Choroid plexus epithelial cell (primary cell): ENCODE data around the gene LYSMD3.
A peak's percentile ranks its signal among the peaks of the same experiment; 100 is the strongest.

Experiments
- DNase-seq: peaks from one replicate; pipeline ENCODE4 v3.0.0-alpha.2; 2010; ENCODE audit warnings: low read depth
- H3K4me3 ChIP-seq: 2 replicates; pipeline ENCODE4 v1.5.1; 2011; ENCODE audit warnings: low read depth, mild to moderate bottlenecking, control low read depth, low read length, moderate library complexity
- TF ChIP-seq, protein P1 (sequence below): conservative IDR thresholded peaks from 2 replicates; pipeline ENCODE4 v1.5.1; 2011; ENCODE audit warnings: low read depth, mild to moderate bottlenecking, control low read depth, inconsistent platforms, low read length, moderate library complexity

Gene LYSMD3

DNA sequence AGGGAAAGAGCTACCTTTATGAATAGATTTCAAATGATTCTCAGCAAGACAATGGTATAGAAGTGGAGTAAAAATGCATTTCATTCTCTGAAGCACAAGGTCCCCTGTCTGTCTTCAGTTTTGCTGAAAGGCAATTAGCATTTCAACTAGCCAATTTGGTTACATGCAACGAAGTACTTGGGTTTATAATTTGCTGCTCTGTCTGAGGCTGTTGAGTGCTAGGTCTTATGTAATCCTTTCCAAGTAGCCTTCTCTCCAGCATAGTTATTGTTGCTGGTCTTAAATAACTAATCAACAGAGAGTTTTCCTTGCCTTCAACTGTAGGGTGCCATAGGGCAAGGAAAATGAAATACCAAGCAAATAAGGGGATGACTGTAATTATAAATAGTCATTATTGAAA, 33.7 kb upstream of the LYSMD3 start:
- TF ChIP-seq, protein P1, sequence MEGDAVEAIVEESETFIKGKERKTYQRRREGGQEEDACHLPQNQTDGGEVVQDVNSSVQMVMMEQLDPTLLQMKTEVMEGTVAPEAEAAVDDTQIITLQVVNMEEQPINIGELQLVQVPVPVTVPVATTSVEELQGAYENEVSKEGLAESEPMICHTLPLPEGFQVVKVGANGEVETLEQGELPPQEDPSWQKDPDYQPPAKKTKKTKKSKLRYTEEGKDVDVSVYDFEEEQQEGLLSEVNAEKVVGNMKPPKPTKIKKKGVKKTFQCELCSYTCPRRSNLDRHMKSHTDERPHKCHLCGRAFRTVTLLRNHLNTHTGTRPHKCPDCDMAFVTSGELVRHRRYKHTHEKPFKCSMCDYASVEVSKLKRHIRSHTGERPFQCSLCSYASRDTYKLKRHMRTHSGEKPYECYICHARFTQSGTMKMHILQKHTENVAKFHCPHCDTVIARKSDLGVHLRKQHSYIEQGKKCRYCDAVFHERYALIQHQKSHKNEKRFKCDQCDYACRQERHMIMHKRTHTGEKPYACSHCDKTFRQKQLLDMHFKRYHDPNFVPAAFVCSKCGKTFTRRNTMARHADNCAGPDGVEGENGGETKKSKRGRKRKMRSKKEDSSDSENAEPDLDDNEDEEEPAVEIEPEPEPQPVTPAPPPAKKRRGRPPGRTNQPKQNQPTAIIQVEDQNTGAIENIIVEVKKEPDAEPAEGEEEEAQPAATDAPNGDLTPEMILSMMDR = no peak
- no peak overlapping the region for H3K4me3 ChIP-seq
- no peak for DNase-seq

DNA sequence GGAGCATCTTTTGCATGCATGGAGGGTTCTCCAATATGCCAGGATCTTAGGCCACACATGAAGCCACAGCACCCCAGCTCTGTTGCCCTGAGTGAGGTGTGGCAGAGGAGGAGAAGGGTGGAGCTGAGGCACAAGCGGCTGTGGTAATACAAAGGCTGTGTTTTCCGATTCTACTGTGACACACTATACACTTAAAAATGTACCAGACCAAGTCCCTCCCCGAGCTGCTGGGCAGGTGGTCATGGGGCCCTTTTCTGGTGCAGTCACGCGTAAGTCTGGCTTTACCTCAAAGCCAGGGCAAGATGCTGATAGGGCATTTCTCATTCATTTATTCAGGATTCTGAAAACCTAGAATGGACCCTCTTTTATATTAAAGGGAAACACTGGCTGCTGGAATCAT, 33.0 kb upstream of the LYSMD3 start:
- no peak for DNase-seq

DNA sequence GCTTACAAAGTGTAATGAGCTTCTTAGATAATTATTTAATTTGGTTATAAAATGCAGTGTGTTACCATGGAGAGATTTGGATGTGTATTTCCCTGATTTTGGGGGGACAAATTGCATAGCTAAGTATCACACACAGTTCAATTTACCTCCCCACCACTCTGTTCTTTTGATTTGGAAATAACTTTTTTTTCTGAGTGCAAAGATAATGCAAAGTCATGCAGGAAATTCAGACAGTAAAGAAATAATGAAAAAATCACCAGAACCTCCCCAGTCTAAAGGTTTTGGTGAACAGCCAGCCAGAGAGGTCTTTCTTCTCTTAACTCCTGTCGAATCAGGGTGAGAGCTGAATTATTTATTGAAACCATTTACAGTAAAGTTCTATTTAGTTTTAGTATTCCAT, 32.4 kb upstream of the LYSMD3 start:
- no peak for DNase-seq
- TF ChIP-seq, protein P1 = no peak
- H3K4me3 ChIP-seq = no peak overlapping the region

More for the DNA sequence above, 33.0 kb upstream of the LYSMD3 start:
- H3K4me3 ChIP-seq = no peak overlapping the region
- TF ChIP-seq, protein P1 = no peak

DNA sequence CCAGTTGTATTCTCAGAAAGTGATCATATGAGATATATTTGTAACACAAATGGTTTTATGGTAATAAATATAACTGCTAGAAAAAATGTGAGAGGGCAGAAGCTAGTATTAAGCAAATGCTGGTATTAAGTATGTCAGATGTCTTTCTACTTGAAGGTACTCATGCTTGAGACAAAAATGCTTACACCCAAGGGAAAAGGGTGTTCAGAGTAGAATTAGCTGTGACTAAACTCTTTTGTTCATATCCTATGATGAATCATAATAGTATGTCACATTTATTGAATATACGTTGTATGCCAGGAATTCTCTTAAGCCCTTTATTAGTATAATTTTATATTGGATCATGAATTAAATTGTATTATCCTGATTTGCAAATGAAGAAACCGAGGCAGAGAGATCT, 31.4 kb upstream of the LYSMD3 start:
- TF ChIP-seq, protein P1 = no peak
- H3K4me3 ChIP-seq = no peak overlapping the region
- DNase-seq = no peak

DNA sequence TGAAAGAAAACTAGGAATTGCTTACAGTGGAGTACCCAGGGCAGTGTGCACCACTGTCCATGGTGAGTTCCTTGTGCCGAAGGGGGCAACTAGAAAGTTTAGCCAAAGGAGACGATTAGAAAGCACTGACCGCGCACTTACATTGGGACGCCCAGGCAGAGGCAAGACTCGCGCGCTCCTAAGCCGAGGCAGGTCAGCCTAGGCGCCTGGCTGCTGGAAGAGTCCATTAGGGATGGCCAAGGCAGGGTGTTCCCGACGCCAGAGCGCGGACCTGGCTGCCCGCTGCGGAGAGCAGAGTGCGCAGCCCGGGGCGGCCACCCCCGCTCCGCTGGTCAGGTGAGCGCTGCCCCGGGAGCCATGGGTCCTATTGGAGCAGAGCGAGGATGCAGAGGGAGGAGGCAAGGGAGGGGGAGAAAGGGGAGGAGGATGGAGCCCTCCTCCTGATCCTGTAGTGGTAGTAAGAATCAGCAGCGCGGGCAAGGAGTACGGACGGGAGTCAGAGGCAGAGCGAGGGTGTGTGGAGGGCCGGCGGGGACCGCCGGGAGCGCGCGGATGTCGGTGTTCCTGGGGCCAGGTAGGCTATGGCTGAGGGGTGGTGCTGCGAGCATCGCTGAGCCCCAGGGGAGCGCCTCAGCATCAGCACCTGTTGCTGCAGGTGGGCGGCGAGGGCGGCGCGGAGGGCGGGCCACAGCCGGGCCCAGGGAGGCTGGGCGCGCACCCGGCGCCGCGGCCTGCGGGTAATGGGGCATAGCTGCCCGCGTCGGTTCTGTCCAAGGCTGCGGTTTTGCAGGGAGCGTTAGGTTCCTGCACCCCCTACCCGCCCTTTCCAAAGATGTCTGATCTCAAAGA, 29.2 kb upstream of the LYSMD3 start, which contains the start of gene ADGRV1:
Gene ADGRV1, plus strand, starts transcription at position 454 of the 849 bp plus-strand sequence. Its CDS starts 99 bp downstream, at position 553.
- TF ChIP-seq, protein P1 = no peak
- peak; percentile 42 for DNase-seq
- peak within 1 kb of the TSS; percentile 32 for H3K4me3 ChIP-seq

DNA sequence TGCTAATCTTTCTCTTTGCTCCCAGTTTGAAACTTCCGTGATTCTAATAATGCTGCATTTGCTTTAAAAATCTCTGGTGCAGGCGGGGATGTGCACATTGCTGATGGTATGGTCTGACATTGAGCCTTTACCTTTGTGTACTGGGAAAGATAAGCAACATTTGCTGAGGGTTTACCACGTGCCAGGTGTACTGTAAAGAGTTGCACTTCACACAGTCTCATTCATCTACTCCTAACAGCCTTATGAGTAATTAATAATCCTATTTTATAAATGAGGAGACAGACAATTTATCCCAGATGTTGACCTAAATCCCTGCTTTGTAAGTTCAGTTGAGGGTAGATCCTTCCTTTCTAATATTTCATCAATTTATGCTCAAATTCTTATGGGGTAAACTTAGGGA, 28.5 kb upstream of the LYSMD3 start:
- no peak for DNase-seq
- H3K4me3 ChIP-seq = no peak overlapping the region
- TF ChIP-seq, protein P1 = no peak

DNA sequence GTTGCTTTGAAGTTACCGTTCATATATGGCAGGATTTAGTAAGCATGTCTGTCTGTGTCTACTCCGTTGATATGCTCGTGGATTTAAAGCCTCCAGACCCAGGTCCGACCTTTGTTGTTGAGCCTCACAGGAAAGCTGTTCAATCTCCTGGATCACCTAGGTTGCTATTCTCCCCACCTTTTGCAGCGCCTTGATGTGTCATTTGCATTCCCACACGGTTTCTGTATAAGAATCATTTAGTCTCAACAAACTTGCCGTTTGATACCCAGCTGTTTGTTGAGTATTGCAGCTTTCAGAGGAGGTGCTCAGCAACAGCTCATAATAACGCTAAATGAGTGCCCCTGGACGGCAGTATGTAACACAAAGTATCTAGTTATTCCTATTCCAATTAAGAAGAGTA, 28.0 kb upstream of the LYSMD3 start:
- TF ChIP-seq, protein P1 = no peak
- no peak overlapping the region for H3K4me3 ChIP-seq
- DNase-seq = no peak
